Renal cortex interstitium (tissue), 11 donors: ENCODE results near the gene CFAP99. TPM values are rescaled to one million over a fixed set of nuclear protein-coding genes. Genes with fewer than 3 reads are reported as not detected.

ENCODE experiments used
- DNase-seq, 11 donors: peaks; one replicate each; pipeline ENCODE4 v3.0.0-alpha.2; 2013; ENCODE audit warnings: low read depth in 9 of 11, low spot score in 4 of 11; ENCODE audit errors: extremely low read depth in 1 of 11
- polyA plus RNA-seq, 3 donors: library from polyadenylated mRNA; unstranded; fragments of 120-200 nt; gene quantifications; one replicate each; pipeline ENCODE4 v1.2.1, GENCODE V29; 2013; ENCODE audit not compliant: insufficient read length in 3 of 3

Gene CFAP99
- polyA plus RNA-seq, 3 donors, result 0.78 to 1.5 (median 0.85) TPM

DNA sequence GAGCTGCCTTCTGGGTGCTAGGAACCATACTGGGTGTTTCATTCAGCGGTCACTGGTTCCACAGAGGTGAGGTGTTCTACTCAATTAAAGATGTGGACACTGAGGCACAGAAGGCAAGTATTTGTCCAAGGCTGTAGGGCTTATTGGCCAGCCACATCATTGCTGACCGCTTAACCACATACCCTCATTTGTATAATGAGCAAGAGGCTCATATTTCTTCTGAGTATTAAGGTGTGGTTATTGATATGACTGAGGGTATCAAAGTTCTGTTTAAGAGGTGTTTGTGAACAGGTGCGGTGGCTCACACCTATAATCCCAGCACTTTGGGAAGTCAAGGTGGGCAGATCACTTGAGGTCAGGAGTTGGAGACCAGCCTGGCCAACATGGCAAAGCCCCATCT, 64.5 kb downstream of the CFAP99 start:
- no peak for DNase-seq

DNA sequence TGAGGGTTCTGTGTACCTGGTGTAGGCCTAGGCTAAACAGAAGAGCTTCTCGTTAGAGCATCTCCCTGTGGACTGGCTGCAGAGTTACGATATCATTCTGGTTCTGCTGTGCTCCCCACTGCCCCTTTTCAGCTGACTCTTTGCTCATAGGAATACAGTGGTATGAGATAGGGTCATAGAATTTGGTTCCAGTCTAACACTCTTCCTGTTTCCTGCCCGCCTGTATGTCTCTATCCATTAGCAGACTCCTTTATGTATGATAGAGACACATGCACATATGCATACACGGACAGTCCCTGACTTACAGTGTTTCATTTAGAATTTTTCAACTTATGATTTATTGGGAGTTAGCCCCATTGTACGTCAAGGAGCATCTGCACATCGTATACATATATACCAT, 65.4 kb downstream of the CFAP99 start:
- no peak for DNase-seq

DNA sequence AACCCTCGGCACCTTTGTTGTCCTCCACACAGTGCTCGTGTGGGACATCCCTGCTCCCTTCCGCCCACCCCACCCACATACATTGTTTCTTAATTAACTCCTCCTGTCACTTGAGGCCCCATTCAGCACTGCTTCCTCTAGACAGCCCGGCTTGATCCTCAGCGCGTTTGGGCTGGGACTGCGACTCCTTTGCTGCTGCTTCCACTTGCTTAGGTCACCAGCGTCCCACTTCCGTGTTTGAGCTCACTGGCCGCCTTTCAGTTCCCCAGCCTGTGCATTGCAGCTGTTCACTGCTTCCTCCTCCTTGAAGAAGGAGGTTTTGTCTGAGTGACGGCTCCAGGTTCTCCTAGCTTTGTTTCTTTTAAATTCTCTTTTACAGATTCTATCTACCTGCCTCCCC, 66.2 kb downstream of the CFAP99 start:
- DNase-seq, result peak in 1 of 11 donors; percentile 24

DNA sequence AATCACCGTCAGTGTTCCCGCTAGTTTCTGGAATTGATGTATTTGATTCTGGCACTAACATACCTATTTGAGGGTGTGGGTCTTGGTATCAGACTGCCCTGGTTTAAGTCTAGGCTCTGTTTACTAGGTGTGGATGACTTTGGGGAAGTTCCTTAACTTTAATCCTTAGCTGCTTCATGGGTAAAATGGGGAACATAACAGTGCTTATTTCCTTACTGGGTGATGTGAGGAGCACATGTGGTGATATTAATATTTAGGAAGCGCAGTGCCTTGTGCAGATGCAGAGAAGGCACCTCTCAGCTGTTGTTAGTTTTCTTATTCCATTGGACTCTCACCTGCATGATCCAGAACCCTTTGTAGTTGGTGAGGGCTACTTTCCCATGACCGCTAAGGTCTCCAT, 67.2 kb downstream of the CFAP99 start:
- no peak for DNase-seq

DNA sequence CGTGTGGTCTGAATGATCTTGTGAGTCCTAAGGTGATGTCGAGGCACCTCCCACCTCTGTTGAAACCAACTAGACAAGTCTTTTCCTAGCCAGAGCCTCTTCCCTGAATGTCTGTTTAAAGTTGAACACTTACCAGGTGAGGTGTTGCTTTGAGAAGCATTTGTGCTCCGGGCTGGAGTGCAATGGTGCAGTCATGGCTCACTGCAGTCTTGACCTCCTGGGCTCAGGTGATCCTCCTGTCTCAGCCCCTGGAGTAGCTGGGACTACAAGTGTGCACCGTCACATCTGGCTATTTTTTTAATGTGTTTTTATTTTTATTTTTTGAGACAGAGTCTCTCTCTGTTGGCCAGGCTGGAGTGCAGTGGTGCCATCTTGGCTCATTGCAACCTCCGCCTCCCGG, 68.2 kb downstream of the CFAP99 start:
- DNase-seq, result no peak

DNA sequence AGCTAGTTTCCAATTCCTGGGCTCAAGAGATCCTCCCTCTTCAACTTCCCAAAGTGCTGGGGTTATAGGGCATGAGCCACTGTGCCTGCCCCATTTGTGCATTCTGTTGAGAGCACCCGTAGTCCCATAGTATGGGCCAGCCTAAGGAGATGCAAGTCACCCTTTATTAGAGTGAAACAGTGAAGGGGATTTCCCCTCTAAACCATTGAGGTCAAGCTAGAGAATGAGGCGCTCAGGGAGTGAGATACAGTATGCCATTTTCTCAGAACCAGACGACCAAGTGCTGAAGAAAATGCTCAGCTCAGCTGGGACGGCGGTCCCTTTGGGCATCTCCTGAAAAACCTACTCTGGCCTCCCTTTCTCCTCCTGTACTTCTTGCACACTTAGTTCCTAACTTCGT, 68.9 kb downstream of the CFAP99 start:
- no peak for DNase-seq

DNA sequence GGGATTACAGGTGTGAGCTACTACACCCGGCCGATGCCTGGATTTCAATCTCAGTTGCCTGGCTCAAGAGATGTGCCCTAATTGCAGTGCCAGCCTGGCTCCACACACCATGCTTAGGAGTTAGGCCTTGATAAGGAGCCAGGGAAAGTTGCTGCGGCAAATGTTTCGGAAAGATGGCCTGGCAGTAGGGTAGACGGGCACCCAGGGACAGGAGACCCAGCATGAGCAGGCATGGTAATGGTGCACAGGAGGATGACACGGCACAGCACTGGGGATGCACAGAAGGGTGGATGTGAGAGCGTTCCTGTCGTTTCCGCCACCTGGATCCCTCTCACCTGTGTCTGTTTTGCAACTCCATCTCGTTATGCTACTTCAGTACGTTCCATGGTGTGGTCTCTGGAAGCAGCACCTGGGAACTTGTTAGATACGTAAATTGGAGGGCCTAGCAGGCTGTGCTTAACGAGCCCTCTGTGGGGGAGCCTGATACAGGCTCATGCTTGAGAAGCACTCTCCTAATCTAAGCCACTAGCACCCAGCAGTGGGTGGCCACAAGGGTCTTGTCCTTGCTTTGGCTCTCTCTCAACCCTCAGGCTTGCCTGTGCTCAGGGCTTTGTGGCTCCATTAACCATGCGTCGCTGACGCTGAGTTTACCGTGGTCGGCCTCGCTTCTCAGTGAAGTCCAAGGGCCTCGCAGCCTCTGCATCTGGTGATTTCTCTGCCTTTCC, 70.5 kb downstream of the CFAP99 start:
- DNase-seq, result no peak

DNA sequence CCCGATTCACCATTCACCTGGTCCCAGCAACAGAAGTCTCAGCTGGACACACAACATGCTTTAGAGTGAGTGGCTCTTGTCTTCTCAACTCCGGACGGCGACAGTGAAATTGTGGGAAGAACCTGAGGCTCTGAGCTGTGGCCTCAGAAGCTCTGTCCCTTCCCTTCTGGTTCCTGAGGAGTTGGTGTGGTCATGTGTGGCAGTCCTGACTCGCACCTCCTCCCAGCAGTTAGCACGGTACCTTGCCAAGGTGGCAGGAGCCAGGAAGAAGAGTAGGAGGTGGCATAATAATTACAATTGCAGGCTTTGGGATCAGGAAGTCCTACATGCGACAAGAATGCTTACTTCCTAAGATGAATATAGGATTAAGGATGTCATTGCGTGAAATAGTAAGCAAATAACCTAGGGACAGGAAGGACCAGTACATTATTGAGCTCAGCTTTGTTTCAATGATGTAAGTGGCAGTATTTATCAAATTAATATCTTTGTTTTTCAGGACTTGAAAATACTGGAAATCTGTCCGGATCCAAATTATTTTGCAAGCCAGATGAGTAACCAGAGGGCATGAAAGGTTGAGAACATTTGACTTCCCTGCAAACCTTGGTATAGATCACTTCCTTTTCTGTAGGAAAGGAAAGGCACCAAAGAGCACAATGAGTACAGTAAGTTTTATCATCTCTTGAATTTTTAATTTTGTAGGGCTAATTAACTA, 71.2 kb downstream of the CFAP99 start:
- no peak for DNase-seq

DNA sequence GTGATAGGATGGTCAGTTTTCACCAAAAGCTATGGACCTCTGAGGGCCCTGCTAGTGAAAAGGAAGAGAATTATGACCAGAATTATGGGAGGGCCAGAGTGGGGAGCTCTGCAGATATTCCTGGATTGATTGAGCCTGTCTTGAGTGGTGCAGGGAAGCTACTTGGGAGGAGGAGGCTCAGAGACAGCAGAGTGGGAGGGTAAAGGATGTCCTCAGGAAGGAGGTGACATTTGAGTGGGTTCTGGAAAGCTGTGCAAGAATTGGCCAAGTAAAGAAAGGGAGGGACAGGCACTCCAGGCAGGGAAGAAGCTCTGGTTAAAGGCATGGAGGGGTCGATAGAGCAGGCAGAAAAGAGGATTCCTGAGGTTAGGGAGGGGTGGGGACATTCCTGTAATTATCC, 74.2 kb downstream of the CFAP99 start:
- no peak for DNase-seq

DNA sequence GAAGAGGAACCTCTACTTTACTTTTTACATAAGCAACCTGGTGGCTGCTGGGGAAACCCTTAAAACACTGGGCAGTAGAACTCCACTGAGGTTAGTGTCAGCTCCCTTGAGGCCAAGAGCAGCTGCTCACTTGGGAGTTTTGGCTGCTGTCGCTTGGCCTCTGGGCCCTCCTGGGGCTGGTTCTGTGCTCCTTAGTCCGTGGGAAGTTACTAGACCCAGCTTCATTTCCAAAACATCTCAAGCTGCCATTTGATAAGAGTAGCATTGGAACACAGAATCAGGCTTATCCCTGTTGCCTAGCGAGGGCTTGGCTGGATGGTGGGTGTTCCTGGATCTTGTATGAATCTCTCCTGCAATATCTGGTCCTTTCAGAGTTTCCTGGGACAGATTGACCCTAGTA, 76.2 kb downstream of the CFAP99 start:
- no peak for DNase-seq

DNA sequence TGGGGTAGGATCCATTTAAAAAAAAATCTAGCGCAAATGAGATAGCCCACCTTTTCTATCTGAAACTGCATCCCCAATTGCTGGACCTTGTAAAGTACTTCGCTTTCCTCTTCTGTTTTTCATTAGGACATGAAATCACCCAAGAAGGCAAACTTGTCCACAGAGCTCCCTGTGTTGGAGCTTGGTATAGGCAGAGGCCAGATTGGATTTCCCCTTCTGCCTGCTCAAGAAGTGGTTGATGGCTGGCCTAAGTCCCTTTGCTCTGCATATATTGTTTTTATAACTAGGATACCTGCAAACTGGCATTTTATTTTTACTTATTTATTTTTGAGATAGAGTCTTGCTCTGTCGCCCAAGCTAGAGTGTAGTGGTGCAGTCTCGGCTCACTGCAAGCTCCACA, 78.6 kb downstream of the CFAP99 start:
- DNase-seq, result no peak

DNA sequence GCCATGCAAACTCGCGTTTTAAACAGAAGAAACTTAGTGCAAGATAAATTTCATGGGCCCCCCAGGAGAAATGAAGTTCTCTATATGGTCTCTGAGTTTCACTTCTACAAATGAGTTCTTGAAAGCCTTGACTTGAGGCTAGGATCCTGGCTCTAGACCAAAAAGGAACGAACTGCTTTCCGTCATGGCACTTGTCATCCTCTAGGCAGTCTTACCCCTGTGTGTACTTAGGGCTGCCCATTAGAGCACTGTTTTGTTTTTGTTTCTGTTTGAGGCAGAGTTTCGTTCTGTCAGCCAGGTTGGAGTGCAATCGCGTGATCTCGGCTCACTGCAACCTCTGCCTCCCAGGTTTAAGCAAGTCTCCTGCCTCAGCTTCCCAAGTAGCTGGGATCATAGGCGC, 79.2 kb downstream of the CFAP99 start:
- no peak for DNase-seq

DNA sequence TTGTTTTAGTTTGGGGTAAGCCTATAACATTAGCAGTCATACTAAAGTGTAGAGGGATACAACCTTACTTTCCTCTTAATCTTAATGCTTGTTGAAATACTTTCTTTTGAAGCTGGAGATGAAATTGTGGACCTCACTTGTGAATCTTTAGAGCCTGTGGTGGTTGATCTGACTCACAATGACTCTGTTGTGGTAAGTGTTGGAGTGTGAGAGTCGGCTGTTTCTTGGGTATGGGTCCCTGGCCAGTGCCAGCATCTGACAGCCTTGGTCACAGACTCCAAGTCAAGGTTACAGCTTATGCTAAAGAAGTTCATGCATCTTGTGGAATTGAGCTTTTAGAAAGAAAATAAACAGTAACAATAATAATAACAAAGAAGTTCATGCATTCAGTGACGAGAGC, 81.8 kb downstream of the CFAP99 start:
- DNase-seq, result no peak

DNA sequence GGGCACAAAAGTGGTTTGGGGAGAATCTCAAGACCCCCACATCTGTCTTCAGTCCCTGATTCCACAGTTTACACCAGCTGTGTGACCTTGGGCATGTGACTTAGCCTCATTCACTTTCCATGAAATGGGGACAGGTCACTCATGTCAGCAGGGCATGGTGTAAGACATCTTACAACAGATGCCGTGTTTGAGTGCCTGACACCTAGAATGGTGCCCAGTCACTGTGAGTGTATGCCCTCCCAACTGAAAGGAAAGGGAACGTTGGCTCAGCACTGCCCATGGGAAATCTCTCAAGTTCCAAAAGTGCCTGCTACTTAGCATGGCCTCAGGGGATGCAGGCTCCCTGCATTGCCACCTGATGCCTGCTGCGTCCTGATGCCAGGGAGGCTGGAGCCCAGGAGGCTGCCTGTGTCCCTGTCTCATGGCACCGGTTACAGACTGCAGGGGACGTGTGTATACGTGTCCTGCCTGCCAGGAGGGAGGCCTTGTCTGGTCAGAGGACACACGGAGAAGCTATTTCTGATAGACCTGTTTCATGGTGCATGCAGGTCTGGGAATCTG, 82.4 kb downstream of the CFAP99 start:
- DNase-seq, result no peak

DNA sequence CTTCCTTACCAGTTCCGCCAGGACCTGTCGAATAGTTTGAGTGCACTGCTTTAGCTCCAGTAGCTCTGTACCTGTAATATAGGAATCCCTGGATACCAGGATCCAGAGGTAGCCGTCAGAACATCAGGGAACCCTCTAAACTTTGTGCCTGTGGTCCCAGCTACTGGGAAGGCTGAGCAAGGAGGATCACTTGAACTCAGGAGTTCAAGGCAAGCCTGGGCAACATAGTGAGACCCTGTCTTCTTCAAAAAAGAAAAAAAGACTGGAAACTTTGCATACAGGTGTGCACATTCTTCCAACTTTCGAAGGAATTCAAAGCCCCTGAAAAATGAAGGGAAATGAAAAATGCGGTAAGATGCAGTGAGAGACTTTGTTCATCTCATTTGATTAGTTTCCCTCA, 85.1 kb downstream of the CFAP99 start:
- no peak for DNase-seq

DNA sequence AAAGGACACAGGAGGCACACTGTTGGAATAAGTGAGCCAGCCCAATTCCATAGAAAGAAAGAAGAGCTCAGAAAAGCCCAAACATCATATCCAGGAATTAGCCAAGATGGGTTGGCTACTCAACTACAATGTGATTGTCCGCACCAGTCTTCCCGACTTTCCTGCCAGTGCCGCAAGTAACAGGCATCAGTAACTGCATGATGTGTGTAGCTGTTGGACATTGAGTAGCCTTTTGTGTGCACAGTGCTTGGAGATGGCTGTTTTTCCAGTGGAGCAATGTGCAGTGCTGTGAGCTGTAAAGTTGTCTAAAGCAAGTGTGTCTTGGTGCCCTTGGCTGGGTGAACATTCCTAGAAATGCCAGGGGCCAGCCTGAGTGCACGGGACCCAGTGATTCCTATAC, 88.5 kb downstream of the CFAP99 start:
- DNase-seq, result no peak

DNA sequence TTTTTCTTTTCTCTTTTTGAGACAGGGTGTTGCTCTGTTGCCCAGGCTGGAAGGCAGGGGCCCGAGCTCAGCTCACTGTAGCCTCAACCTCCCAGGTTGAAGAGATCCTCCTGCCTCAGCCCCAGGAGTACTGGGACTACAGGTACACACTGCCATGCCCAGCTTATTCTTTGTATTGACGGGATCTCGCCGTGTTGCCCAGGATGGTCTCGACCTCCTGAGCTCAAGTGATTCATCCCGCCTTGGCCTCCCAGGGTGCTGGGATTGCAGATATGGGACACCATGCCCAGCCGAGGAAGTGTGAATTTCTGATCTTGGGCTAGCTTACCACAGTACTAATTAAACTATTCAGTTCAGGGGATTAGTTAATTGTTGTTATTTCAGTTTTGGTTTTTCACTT, 89.1 kb downstream of the CFAP99 start:
- DNase-seq, result no peak

DNA sequence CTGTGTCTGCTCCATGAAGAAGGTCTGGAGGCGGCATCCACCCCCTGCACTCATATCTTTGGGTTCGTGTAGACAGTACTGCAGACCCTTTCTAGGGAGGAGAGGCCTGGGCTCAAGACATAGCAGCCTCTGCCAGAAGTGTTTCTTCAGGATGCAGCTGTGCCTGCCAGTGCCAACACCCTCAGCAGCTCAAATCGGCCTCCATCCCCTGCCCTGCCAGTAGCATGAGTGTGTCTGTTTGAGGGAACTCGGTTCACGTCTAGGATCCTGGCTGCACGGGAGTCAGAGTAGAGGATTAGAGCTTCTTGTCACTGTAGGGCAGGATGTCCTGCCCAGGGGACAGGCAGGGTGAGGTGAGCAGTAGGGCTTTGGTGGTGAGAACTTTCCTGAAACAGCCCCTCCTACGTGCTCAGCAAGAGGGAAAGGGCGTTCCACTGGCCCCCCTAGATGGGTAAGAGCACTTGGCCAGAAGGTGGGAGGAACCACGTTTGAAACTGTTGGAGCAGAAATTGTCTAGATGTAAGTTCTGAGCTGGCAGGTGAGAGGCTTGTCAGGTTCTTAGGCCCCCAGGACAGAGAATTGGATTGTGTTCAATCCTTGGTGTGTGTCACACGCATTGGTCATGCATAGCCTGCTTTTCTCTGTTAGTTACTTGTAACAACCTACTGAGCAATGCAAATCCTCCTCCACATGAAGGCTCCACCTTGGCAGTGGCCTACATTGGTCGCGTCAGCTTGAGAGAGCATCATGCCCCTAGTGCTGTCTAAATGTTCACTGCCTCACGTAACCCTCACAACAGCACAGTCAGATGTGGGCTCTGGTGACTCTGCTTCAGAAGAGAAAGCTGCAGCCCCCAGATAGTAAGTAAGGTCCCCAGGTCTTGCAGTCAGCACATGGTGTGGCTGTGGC, 91.8 kb downstream of the CFAP99 start:
- no peak for DNase-seq

DNA sequence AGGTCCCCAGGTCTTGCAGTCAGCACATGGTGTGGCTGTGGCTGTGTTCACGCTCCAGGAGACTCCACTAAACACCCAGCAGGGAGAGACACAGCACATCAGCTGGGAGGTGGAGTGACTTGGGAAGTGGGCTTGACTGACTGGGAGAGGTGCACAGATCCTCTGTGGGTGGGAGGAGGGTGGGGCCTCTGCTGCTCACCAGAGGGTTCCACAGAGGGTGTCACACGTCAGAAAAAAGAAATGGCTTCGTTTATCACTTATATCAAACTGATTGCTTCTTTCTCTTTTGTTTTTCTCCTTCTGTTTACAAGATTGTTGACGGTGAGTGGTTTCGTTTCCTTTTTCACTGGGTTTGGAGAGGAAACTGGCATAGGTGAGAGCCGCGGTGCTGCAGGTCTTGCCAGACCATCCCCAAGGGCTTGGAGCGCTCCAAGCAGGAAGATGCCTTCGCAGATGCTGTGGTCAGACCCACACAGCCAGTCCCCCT, 92.9 kb downstream of the CFAP99 start:
- no peak for DNase-seq
